Liver (tissue), 3 donors: Measurements from ENCODE around the gene HPCAL1.

Experiments
- JUND ChIP-seq, 2 donors: IDR thresholded peaks; 2 replicates each; pipeline ENCODE4 v1.6.1; 2016; ENCODE audit warnings: antibody characterized with exemption in 2 of 2
- RAD21 ChIP-seq, 2 donors: IDR thresholded peaks; 2 replicates each; pipeline ENCODE4 v1.6.1; 2016; ENCODE audit warnings: antibody characterized with exemption in 2 of 2, mild to moderate bottlenecking in 2 of 2
- SP1 ChIP-seq: IDR thresholded peaks from 2 replicates; pipeline ENCODE4 v1.6.1; 2018; ENCODE audit warnings: antibody characterized with exemption, mild to moderate bottlenecking
- TAF1 ChIP-seq: conservative IDR thresholded peaks from 2 replicates; pipeline ENCODE4 v1.6.1; 2016; ENCODE audit warnings: antibody characterized with exemption, mild to moderate bottlenecking
- YY1 ChIP-seq: IDR thresholded peaks from 2 replicates; pipeline ENCODE4 v1.6.1; 2016; ENCODE audit warnings: antibody characterized with exemption, mild to moderate bottlenecking
- TF ChIP-seq, protein P1 (sequence below): fragments of 150-350 bp; IDR thresholded peaks from 2 replicates; pipeline ENCODE4 v1.5.1; 2017; ENCODE audit warnings: improper control_type of control experiment, low read depth, low read length; ENCODE audit not compliant: missing input control
- TF ChIP-seq, protein P2 (sequence below): IDR thresholded peaks from 2 replicates; pipeline ENCODE4 v1.6.1; 2016; ENCODE audit warnings: antibody characterized with exemption
- TF ChIP-seq, protein P3 (sequence below): IDR thresholded peaks from 2 replicates; pipeline ENCODE4 v1.6.1; 2016; ENCODE audit warnings: antibody characterized with exemption
- TF ChIP-seq, protein P4 (sequence below): IDR thresholded peaks from 2 replicates; pipeline ENCODE4 v1.6.1; 2016; ENCODE audit warnings: antibody characterized with exemption
- donor health status: healthy.
- donor health status: healthy.

DNA sequence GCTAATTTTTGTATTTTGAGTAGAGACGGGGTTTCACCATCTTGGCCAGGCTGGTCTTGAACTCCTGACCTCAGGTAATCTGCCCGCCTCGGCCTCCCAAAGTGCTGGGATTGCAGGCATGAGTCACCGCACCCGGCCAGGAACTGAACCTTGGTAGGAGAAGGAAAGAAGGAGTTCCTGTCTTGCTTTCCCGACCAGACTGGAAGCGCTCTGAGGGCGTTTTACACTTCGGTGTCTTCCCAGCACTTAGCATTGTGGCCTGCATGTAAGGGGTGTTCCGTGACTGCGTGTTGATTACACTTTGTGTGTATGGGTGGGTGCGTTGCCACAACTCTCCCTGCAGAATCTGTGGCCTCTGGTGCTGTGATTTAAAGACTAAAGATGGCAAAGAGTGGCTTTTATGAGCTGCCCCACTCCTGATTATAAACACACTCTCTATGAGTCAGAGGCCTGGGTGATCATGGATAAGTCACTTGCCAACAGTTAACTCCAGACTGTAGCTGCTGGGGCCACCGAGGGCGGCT is 99.4 kb downstream of the HPCAL1 start:
- TF ChIP-seq, protein P1, sequence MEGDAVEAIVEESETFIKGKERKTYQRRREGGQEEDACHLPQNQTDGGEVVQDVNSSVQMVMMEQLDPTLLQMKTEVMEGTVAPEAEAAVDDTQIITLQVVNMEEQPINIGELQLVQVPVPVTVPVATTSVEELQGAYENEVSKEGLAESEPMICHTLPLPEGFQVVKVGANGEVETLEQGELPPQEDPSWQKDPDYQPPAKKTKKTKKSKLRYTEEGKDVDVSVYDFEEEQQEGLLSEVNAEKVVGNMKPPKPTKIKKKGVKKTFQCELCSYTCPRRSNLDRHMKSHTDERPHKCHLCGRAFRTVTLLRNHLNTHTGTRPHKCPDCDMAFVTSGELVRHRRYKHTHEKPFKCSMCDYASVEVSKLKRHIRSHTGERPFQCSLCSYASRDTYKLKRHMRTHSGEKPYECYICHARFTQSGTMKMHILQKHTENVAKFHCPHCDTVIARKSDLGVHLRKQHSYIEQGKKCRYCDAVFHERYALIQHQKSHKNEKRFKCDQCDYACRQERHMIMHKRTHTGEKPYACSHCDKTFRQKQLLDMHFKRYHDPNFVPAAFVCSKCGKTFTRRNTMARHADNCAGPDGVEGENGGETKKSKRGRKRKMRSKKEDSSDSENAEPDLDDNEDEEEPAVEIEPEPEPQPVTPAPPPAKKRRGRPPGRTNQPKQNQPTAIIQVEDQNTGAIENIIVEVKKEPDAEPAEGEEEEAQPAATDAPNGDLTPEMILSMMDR, result no peak
- TF ChIP-seq RAD21 (IDR thresholded peaks at IDR 0.05) (no peak), TAF1 (no peak), JUND (IDR thresholded peaks at IDR 0.05) (no peak), YY1 (no peak), SP1 (no peak)
- TF ChIP-seq, protein P2, sequence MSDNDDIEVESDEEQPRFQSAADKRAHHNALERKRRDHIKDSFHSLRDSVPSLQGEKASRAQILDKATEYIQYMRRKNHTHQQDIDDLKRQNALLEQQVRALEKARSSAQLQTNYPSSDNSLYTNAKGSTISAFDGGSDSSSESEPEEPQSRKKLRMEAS, result no peak
- TF ChIP-seq, protein P3, sequence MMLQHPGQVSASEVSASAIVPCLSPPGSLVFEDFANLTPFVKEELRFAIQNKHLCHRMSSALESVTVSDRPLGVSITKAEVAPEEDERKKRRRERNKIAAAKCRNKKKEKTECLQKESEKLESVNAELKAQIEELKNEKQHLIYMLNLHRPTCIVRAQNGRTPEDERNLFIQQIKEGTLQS, result no peak
- TF ChIP-seq, protein P4, sequence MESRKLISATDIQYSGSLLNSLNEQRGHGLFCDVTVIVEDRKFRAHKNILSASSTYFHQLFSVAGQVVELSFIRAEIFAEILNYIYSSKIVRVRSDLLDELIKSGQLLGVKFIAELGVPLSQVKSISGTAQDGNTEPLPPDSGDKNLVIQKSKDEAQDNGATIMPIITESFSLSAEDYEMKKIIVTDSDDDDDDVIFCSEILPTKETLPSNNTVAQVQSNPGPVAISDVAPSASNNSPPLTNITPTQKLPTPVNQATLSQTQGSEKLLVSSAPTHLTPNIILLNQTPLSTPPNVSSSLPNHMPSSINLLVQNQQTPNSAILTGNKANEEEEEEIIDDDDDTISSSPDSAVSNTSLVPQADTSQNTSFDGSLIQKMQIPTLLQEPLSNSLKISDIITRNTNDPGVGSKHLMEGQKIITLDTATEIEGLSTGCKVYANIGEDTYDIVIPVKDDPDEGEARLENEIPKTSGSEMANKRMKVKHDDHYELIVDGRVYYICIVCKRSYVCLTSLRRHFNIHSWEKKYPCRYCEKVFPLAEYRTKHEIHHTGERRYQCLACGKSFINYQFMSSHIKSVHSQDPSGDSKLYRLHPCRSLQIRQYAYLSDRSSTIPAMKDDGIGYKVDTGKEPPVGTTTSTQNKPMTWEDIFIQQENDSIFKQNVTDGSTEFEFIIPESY, result no peak
